Occipital lobe (tissue), 2 donors: Measurements from ENCODE around the gene ABCB9. TPM values are rescaled to one million over a fixed set of nuclear protein-coding genes. Genes with fewer than 3 reads are reported as not detected.
"Not testable (repeated sequence)": the region's sequence is repeated elsewhere in the genome, so short reads cannot be mapped to it uniquely, and the experiment has no call there.

ENCODE experiments used
- DNase-seq: peaks from one replicate; lab custom pipeline; 2025; lab: John Stamatoyannopoulos, UW
- total RNA-seq: library from RNA; depleted of rRNA; stranded (reverse); fragments of >200 nt; gene quantifications from one replicate; pipeline ENCODE4 v1.2.3, GENCODE V29; 2014

ABCB9 gene
- total RNA-seq, 1 donor from 2014 or later, result 21.2 TPM

DNA sequence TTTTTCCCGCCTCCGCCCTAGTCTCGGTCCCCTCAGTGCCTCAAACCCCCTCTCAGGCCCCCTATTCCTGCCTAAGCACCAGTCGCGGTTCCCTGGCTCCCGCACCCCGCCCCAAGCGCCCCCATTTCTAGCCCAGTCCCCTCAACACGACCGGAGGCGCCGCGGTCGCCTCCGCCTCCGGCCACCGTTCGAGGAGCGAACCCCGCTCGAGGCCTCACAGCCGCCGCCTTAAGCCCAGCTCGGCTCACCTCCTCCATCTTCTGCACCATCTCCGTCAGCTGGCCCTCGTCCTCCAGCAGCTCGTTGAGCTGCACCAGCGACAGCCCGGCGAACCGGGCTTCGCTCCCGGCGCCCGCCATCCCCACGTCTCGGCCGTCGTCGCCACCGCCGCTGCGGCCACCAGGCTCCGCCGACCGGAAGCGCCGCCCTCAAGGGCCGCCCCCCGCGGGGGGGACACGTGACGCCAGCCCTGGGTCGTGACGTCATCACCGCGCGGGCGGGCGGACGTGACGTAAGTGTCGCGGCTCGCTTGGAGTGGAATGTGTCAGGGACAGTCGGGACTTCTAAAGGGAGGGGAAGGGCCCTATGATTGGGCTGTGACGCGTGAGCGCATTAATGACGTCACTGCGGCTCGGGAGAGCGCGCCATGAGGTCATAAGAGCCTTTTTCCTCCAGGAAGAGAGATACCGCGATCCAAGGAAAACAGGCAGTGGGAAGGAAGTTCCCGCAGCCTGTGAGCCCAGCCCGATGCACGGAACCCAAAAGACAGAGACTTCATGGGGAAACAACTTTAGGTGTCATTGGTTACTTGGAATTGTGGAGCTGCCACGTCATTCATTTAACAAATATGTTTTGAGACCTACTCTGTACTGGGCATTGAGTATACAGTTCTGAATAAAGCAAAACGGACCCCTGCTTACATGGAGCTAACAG is 70.3 kb downstream of the ABCB9 start, which contains the start of gene VPS37B:
Gene VPS37B, minus strand, starts transcription at position 421 of the 933 bp plus-strand sequence. Its CDS starts 62 bp downstream, at position 359.
- DNase-seq, result peak; percentile 54

DNA sequence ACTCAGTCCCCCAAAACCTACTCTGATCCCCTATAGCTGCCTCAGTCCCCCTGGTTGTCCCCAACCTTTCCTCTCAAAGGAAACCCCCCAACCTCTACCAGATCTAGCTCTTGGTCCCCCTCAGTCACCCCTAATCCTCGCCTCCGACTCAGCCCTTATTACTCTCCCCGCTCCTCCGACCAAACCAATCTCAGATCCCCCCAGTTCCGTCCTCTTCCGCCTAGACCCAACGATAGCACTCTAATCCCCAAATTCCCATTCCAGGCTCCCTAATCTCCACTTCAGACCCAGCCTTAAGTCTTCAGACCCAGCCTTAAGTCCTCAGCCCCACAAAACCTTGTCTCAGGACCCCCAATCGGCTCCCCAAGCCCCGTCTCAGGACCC is 71.0 kb downstream of the ABCB9 start:
- no peak for DNase-seq

DNA sequence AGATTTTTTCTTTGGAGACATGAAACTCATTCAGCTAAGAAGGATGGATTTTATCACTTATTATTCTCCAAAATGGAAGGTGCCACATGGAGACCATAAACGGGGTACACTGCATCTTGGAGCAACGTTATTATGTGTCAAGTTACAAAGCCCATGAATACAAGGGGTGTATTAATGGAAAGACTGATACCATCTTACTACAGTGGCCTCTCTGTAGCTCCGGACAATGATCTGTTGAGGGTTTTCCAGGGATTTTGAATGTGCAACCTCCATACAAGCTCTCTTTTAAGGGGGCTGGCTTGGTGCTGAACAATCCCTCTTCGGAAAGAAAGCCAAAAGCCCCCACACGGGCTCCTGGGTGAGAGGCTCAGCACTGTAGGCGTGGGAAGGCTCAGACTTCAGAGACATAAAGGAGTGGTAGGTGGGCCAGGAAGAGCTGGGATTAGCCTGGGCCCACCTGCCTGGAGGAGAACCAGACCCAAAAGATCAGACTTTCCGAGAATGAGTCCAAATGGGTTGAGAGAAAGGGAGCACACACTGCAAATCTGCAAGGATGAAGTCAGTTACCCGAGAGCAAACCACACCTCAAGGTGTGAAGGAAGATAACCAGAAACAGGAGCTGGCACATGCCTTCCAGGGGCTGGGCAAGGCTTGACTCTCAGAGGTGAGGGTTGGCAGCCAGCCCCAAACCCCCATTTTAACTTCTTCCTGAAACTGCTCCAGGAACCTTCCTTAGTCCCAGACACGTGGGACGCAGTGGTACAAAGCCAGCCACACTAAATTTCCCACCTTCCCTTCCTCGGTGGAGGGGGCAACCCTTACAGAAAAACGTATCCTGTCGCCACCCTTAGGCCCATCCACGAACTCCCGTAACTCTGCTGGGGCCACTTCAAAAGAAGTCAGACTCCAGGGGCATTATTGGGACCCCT is 71.8 kb downstream of the ABCB9 start:
- no peak for DNase-seq

DNA sequence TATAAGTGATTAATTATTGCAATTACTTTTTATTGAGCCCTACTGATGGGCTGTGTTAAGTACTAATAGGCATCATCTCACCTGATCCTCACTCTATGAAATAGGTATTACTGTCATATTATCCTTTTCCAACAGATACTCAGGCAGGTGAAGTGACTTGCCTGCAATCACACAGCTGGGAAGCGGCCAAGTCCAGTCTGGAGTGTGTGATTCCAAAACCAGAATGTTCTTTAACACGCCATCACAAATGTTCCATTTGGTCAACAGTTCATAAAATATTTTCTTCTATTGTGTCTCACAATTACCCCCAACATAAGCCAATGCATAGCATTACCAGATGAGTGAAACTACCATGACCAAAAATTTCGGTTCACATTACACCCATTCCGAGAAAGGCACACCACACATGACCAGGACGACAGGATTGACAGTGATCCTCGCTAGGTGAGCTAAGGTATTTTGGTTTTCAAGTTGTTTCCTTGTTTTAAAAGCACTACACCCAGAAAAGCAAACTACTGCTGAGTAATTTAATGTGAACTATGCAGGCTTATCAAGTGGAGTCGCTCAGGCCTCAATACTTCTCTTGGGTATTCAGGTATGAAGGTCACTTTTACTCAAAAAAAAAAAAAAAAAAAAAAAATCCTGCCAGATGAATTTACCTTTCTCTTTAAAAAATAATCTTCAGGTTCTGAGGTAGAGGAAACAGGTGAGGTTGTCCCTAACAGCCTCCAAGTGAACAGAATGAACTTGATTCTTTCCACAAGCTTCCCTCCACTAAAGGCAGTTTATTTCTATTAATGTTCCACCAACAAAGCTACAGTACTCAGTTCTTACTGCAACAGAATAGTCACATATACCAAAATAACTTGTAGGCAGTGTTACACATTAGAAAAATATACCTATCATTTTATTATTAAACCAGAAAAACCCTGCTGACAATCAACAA is 72.8 kb downstream of the ABCB9 start:
- no peak for DNase-seq

DNA sequence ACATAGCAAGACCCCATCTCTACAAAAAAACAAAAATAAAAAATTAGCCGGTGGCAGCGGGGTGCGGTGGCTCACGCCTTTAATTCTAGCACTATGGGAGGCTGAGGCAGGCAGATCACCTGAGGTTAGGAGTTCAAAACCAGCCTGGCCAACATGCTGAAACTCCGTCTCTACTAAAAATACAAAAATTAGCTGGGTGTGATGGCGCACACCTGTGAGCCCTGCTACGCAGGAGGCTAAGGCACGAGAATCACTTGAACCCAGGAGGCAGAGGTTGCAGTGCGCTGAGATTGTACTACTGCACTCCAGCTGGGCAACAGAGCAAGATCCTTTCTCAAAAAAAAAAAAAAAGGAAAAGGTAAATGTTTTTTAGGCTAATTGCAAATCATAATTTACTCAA is 73.5 kb downstream of the ABCB9 start:
- not testable (repeated sequence) for DNase-seq

DNA sequence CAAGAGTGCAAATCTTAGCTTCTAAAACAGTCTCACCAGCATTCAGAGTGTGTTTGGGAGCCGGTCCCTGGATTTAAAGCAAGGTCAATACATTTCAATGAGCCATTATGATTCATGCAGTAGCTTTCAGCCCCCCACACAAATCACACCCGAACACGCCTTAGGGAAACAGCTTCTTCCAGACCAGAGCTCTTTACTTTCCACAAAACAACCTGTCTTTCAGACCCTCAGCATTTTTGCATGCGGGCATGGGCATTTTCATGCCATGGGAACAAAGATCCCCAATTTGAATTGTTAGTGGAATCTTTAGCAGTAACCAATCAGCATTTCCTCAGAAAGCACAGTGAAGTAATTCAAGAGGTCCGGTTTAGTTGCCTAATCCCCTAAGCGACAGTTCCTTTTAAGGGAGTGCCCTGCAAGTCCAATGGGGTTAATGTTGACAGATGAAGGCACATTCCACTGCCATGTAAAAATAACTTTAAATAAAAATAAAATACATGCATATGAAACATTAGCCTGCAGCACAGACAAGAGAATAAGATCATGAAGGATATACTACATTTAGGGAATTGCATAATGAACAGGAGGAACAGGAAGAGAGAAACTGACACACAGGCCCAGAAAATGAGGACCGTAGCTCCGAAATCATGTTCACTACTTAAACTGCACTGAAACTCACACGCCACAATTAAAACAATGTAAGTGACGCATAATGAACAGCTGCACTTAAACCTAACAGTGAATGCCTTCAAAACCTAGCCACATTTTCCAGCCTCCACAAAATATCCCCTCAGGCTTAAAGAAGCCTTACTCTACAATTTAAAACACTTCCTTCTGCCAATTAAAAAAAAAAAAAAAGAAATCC is 74.4 kb downstream of the ABCB9 start:
- DNase-seq, result no peak

DNA sequence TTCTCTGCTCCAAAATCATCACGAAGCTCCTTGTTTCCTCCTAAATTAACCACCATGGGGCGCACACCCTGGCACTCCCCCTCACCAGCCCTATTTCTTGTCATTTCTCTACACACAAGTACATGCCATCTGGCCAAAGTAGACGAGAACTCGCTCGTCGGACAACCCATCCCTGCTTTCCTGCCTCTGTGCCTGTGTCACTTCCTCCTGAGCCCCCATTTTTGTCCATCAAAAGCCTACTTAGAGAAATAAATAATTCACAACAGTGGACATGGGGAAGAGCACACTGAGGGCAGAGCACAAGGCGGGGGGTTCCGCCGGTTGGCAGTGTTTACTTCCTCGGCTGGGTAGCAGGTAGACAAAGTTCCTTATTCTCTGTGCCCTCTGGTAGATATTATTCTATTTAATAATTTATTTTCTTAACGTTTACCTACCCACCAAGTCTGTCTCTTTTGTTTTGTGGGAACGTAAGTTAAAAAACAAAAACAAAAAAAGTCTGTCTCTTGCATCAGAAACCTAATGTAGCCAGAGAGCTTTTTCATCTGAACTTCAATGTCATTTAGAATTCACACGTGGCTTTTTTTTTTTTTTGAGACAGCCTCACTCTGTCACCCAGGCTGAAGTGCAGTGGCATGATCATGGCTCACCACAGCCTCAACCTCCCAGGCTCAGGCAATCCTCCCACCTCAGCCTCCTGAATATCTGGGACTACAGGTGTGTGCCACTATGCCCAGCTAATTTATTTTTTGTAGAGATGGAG is 76.3 kb downstream of the ABCB9 start:
- no peak for DNase-seq

DNA sequence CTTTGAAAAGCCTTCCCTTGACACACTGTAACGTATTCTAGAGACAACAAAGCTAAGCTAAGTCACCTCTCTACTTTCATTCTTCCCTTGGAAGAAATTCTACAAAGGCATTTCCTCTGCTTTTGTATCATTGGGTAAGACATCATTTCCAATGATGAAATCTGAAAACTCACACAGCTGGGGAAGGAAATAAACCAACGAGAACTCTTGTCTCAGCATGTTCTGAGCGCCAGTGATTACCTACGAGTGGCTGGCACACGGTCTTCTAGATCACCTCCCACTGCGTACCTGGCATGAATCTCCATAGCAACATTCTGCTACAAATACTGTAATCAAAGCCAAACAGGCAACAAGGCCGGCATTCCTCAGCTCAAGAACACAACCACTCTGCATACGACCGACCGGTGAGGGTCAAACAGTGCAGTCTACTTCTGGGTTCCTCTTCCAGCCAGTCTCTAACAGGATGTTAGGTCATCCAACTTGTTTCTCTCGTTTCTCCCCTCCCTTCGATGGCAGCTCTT is 78.0 kb downstream of the ABCB9 start:
- no peak for DNase-seq

DNA sequence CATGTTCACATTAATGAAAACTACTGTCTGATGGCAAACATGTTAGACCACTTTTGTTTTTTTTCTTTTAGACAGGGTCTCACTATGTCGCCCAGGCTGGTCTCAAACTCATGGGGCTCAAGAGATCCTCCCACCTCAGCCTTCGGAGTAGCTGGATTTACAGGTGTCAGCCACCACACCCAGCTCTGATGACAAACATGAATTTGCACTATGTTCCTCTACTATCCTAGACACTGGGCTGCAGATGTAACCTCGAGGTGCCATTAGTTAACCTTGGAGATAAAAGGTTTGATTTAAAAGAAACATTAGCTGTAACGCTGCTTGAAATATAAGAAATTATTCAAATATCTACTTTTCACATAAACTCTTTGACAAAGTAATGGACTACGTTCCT is 78.4 kb downstream of the ABCB9 start:
- no peak for DNase-seq

DNA sequence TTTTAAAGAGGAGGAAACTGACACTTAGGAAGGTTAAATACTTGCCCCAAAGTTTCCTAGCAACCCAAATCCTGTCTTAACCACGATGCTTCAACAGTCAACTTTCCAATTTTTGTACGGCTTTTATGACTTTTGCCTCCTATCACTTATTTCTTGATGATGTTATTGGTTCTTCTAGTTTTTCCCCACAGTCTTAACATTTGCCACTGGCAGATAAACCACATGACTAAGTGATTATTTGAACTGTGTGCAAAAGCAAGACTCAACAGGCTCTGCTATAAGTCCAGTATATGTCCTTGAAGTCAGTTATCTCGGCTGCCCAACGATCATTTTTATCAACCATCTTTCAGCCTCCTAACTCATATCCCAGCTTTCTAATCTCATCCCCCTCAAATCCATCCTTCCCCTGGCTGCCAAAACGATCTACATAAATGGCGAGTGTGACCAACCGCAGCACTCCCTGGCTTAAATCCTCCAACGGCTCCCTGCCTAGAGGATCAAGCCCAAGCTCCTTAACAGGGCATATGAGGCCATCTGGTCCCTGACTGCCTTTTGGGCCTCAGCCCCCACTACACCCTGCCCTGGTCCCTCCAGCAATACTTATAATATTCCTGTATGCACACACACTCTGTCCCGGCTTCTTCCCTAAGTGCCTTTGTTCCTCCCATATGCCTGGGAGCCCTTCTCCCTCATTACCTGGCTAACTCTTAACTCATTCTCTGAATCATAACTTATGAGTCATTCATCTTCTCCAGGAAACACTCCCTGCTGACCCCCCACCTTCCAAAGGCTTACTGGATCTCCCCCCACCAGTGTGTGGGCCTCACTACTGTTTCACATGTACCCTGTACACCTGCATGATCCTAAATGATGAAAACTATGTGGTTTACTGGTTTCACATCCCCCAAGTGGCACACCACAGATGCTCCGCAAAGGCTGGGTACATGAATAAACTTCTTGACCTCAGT is 79.1 kb downstream of the ABCB9 start:
- DNase-seq, result no peak

DNA sequence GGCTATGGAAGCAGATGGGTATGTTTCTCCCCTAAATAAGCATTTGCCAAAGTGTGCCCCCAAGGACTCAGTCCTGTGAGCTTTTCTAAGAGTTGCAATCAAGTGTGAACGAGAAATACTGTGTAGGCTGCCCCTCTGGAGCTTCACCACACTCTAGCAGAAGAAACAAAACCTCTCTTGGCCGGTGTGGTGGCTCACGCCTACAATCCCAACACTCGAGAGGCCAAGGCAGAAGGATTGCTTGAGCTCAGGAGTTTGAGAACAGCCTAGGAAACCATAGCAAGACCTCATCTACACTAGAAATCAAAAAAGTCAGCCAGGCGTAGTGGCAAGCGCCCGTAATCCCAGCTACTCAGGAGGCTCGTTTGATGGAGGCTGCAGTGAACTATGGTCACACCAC is 80.1 kb downstream of the ABCB9 start:
- DNase-seq, result no peak

DNA sequence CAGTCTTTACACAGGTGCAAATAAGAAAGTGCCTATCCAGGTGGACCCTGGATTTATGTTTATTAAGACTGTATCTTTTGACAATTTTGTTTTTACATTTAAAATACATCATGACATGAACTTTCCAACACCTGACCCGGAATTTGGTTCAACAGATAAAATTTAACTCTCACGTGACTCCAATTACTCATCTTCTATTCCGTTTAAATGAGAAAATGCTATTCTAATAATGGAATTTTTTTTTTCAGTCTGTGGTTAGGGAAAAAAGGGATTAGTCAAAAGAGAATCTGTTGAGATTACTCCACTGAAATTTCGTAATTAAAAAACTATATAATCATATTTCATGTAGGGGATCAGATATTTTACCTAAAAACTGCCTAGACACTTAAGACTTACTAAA is 81.4 kb downstream of the ABCB9 start:
- no peak for DNase-seq

DNA sequence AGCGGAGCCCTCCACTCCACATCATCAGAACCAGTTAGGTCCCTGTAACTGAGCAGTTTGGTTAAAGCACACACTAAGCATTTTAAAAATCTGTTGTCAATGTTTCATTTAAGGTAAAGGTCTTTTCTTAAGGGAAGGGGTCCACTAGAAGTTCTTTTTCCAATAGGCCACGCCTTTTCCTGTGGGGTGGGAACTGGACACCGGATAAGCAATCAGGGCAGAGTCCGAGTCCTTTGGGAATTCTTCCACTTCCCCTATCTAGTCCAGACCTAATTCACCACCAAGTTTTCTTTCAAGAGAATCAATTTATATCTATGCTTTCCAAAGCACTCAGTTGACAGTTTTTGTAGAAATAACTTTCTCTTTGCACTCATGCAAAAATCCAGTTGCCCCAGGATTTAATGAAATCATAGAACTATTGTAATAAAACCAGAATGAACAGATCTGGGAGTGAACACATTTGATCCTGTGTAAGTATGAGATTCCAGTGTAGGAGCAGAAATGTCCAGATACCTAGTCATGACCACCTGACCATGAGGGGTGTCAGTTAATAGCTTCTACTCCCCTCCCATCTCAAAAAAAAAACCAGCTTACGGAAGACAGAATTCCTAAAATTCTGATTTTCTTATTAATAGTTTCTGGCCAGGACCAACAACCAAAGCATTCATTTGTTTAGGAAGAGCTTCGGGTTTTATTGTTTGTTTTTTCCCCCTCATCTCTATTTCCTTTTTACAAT is 82.0 kb downstream of the ABCB9 start:
- no peak for DNase-seq

DNA sequence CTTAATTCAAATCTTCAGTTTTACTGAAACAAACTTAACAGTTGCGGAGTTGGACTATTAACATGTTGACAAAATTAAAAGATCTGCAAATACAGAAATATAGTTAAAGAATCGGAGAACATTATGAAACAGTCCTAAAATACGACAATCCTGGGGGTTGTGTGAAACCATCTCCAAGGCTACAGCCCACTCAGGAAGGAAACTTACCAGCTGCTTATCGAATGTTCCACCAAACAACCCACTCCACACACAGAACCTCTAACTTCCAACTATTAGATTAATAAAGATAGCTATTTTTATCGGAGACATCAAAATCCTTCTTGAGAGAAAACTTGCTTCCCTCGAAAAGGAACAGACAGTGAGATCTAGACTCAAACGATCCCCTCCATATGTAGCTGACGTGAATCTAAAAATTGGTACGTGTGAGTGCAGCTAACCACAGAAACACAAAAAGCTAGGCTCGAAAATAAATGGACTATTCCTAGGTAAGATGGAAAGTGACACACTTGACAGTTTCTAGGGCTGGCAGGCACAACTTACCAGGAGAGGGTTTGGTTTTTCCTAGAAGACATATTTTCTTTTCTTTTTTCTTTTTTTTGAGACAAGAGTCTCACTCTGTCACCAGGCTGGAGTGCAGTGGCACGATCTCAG is 83.2 kb downstream of the ABCB9 start:
- no peak for DNase-seq

DNA sequence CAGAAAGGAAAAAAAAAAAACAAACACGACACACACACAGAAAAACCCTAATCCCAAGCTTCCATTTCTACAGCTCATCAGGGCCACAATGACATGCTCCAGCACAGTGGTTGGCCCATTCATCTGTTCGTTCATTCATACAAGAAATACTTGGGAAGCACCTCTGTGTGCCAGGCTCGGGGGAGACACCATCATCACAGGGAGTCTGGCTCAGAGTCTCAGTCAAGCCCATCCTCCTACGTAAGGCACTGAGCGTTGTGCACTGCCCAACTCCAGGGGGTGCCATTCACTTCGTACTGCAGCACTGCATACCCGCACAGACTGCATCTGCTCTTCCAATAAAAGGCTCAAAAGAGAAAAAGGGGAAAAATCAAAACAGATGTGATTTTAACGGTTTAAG is 85.6 kb downstream of the ABCB9 start:
- DNase-seq, result peak; percentile 53

DNA sequence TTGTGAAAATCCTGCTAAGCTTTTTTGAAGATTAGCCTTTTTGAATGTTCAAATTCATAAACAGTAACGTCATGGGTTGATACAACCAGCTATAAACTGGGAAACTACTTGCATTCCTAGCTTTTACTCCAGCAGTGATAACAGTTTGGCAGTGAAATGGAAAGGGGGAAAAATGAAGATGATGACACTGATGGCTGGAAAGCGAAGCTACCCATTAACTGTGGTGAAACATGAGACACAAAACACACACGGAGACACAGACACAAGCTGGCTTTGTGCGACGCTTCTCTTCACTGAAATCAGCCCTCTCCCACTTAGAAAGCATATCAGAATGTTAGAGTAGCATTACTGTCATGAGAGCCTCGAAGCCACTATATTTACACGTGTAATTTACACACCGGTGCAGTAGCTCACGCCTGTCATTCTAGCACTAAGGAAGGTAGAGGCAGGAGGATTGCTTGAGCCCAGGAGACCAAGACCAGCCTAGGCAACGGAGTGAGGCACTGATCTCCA is 86.1 kb downstream of the ABCB9 start:
- DNase-seq, result no peak
